PC-9 (cell line): ENCODE results near the gene RNF168. TPM values are rescaled to one million over a fixed set of nuclear protein-coding genes. Genes with fewer than 3 reads are reported as not detected.

Experiments used
- BruUV-seq: library from RNA; stranded (reverse); fragments of 400-500 nt; replicated peaks from 2 replicates; lab custom pipeline; 2021; lab: Mats Ljungman, UMichigan
- CTCF ChIA-PET: fragments of 300-600 bp; sonication (Branson Sonifier 250); formaldehyde crosslinking; loops from one replicate; lab custom pipeline; 2022; ENCODE audit warnings: antibody characterized with exemption; lab: Charles Lee
- POLR2A ChIA-PET: fragments of 300-600 bp; sonication (Branson Sonifier 250); formaldehyde crosslinking; loops from one replicate; lab custom pipeline; 2022; ENCODE audit warnings: antibody characterized with exemption; ENCODE audit not compliant: unreplicated experiment; lab: Charles Lee
- DNase-seq, 2 experiments: peaks; one replicate each; pipeline versions ENCODE4 v3.0.0 to v3.0.0-alpha.2; 2015 to 2022; ENCODE audit warnings: mixed read lengths in 1 of 2
- H2AFZ ChIP-seq: fragments of 200-600 bp; sonication (generic); 2 replicates; pipeline ENCODE4 v1.8.1; 2017; ENCODE audit warnings: antibody characterized with exemption
- H3F3A ChIP-seq: fragments of 200-600 bp; sonication (generic); 2 replicates; pipeline ENCODE4 v1.8.1; 2017; ENCODE audit warnings: antibody characterized with exemption, mild to moderate bottlenecking, low read depth; ENCODE audit not compliant: insufficient read depth
- H3K27ac ChIP-seq: fragments of 200-600 bp; sonication (generic); 2 replicates; pipeline ENCODE4 v1.6.1; 2016; ENCODE audit warnings: mixed run types
- H3K27me3 ChIP-seq: fragments of 200-600 bp; sonication (generic); 2 replicates; pipeline ENCODE4 v1.6.1; 2016; ENCODE audit warnings: low read depth, mixed run types; ENCODE audit not compliant: insufficient read depth
- H3K36me3 ChIP-seq: fragments of 200-600 bp; sonication (generic); 2 replicates; pipeline ENCODE4 v1.6.1; 2016; ENCODE audit warnings: low read depth, mixed run types
- H3K4me1 ChIP-seq: fragments of 200-600 bp; sonication (generic); replicated peaks from 2 replicates; pipeline ENCODE4 v1.6.1; 2016; ENCODE audit warnings: mixed run types; ENCODE audit not compliant: insufficient read depth
- H3K4me2 ChIP-seq: fragments of 200-600 bp; sonication (generic); 2 replicates; pipeline ENCODE4 v1.6.1; 2017; ENCODE audit warnings: mixed run types
- H3K4me3 ChIP-seq: fragments of 200-600 bp; sonication (generic); 2 replicates; pipeline ENCODE4 v1.6.1; 2016; ENCODE audit warnings: mixed run types
- H3K79me2 ChIP-seq: fragments of 200-600 bp; sonication (generic); 2 replicates; pipeline ENCODE4 v1.6.1; 2017; ENCODE audit warnings: low read depth, mixed run types
- H3K9me2 ChIP-seq: fragments of 200-600 bp; sonication (generic); 2 replicates; pipeline ENCODE4 v1.8.1; 2017; ENCODE audit warnings: mild to moderate bottlenecking; ENCODE audit not compliant: insufficient read depth
- H3K9me3 ChIP-seq: fragments of 200-600 bp; sonication (generic); 2 replicates; pipeline ENCODE4 v1.8.1; 2016; ENCODE audit warnings: low read depth; ENCODE audit not compliant: insufficient read depth
- H4K20me1 ChIP-seq: fragments of 200-600 bp; sonication (generic); 2 replicates; pipeline ENCODE4 v1.8.1; 2017; ENCODE audit not compliant: insufficient read depth
- EZH2 ChIP-seq: fragments of 200-600 bp; sonication (generic); IDR thresholded peaks from 2 replicates; pipeline ENCODE4 v1.8.0; 2017; ENCODE audit warnings: antibody characterized with exemption, low read depth
- intact Hi-C: fragments of 100-400 bp; cut with micrococcal nuclease; formaldehyde crosslinking; loops from one replicate; pipeline ENCODE4 v1.10.0; 2022; ENCODE audit not compliant: unreplicated experiment
- total RNA-seq: library from RNA; stranded (reverse); gene quantifications from 2 replicates; pipeline ENCODE4 v1.2.3, GENCODE V29; 2021
- TF ChIP-seq, protein P1 (sequence below): fragments of 200-600 bp; sonication (generic); conservative IDR thresholded peaks from 2 replicates; pipeline ENCODE4 v1.6.1; 2017; ENCODE audit warnings: mixed run types, antibody characterized with exemption, mild to moderate bottlenecking, moderate library complexity

RNF168 gene
- total RNA-seq, 1 experiment from 2014 or later: 60.6 TPM

DNA sequence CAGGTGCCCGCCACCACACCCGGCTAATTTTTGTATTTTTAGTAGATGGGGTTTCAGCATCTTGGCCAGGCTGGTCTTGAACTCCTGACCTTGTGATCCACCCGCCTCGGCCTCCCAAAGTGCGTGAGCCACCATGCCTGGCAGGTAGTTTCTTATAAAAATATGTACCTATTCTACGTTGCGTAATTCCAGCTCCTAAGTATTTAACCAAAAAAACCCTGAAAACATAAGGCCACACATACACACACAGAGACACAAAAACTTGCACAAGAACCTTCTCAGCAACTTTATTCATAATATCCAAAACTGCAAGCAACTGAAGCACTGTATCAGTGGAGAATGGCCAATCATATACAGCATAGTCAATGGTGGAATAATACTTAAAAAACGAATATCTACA is 5.3 kb downstream of the RNF168 start:
- BruUV-seq: no TSS peak
- TF ChIP-seq, protein P1, sequence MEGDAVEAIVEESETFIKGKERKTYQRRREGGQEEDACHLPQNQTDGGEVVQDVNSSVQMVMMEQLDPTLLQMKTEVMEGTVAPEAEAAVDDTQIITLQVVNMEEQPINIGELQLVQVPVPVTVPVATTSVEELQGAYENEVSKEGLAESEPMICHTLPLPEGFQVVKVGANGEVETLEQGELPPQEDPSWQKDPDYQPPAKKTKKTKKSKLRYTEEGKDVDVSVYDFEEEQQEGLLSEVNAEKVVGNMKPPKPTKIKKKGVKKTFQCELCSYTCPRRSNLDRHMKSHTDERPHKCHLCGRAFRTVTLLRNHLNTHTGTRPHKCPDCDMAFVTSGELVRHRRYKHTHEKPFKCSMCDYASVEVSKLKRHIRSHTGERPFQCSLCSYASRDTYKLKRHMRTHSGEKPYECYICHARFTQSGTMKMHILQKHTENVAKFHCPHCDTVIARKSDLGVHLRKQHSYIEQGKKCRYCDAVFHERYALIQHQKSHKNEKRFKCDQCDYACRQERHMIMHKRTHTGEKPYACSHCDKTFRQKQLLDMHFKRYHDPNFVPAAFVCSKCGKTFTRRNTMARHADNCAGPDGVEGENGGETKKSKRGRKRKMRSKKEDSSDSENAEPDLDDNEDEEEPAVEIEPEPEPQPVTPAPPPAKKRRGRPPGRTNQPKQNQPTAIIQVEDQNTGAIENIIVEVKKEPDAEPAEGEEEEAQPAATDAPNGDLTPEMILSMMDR: no peak
- TF ChIP-seq EZH2: no peak
- intact Hi-C loops: no loop called here
- Histone ChIP-seq H3K27me3 (no peaks in the 10 kb centered on the region), H3K79me2 (peaks cover 100% of the 10 kb centered on the region), H3K9me3 (no peaks in the 10 kb centered on the region), H3K27ac (peak overlapping the region; percentile 89), H3K4me2 (peak overlapping the region; percentile 89), H4K20me1 (peaks cover 8% of the 10 kb centered on the region), H2AFZ (no peak overlapping the region), H3K4me3 (peak overlapping the region; percentile 80; the same call in 1 of the 2 replicates), H3K4me1 (peaks cover 27% of the 10 kb centered on the region), H3K9me2 (no peaks in the 10 kb centered on the region), H3K36me3 (peaks cover 27% of the 10 kb centered on the region), H3F3A (peaks cover 29% of the 10 kb centered on the region)
- no peak for DNase-seq
- ChIA-PET POLR2A (no interaction called here), CTCF (no interaction called here)

DNA sequence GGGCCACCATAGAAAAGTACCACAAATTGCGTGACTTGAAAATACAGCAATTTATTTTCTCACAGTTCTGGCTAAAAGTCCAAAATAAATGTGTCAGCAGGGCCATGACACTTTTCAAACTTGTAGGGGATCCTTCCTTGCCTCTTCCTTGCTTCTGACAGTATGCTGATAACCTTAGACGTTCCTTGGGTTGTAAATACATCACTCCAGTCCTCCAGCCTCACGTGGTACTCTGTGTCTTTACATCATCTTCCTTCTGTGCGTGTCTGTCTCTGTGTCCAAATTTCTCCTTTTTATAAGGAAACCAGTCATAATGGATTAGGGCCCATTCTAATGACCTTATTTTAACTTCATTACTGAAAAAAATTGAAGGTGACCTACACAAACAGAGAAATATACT is 7.4 kb downstream of the RNF168 start:
- Histone ChIP-seq H3K9me2 (no peaks in the 10 kb centered on the region), H2AFZ (no peak overlapping the region), H3K36me3 (peaks cover 27% of the 10 kb centered on the region), H3K27me3 (no peaks in the 10 kb centered on the region), H3K79me2 (peaks cover 100% of the 10 kb centered on the region), H3K4me1 (peaks cover 27% of the 10 kb centered on the region), H3F3A (peaks cover 24% of the 10 kb centered on the region; the same call in 1 of the 2 replicates), H3K9me3 (no peaks in the 10 kb centered on the region), H3K4me3 (no peak overlapping the region), H3K27ac (no peak overlapping the region), H4K20me1 (peaks cover 18% of the 10 kb centered on the region), H3K4me2 (no peak overlapping the region)
- POLR2A ChIA-PET: no interaction called here
- intact Hi-C loops: no loop called here
- no TSS peak for BruUV-seq
- no peak for TF ChIP-seq EZH2
- TF ChIP-seq, protein P1: no peak
- CTCF ChIA-PET: no interaction called here
- no peak for DNase-seq

DNA sequence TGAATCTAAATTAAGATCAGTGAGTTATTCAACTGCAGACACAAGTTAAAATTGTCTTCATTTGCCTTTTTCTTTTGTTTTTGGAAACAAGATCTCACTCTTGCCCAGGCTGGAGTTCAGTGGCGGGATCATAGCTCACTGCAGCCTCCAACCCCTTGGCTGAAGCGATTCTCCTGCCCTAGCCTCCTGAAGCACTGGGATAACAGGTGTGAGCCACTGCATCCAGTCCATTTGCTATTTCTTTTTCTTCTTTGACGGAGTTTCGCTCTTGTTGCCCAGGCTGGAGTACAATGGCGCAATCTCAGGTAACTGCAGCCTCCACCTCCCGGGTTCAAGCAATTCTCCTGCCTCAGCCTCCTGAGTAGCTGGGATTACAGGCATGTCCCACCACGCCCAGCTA is 10.3 kb downstream of the RNF168 start:
- Histone ChIP-seq H4K20me1 (peaks cover 40% of the 10 kb centered on the region), H3K27ac (no peak overlapping the region), H3K4me2 (no peak overlapping the region), H3K4me1 (peaks cover 8% of the 10 kb centered on the region), H3K4me3 (no peak overlapping the region), H3K79me2 (peaks cover 98% of the 10 kb centered on the region), H3F3A (peaks cover 9% of the 10 kb centered on the region; the same call in 1 of the 2 replicates), H3K9me2 (no peaks in the 10 kb centered on the region), H2AFZ (no peak overlapping the region), H3K27me3 (no peaks in the 10 kb centered on the region), H3K36me3 (peaks cover 28% of the 10 kb centered on the region), H3K9me3 (no peaks in the 10 kb centered on the region)
- TF ChIP-seq EZH2: no peak
- TF ChIP-seq, protein P1: no peak
- CTCF ChIA-PET: no interaction called here
- POLR2A ChIA-PET: interaction anchor here (0.6 to 0.7 kb wide), 2 partner anchors 63 to 186 kb away, joined by 3 read pairs; no protein-coding TSS in a partner anchor
- no peak for DNase-seq
- intact Hi-C loops: no loop called here
- BruUV-seq: no TSS peak
